Uterus (tissue), 2 donors: Measurements from ENCODE around the gene UXT.

Experiments used
- POLR2A ChIP-seq, 2 donors: fragments of 450-650 bp; IDR thresholded peaks; one replicate each; pipeline ENCODE4 v1.6.1; 2016; ENCODE audit warnings: antibody characterized with exemption in 2 of 2, mild to moderate bottlenecking in 1 of 2, moderate library complexity in 1 of 2
- TF ChIP-seq, protein P1 (sequence below), 4 experiments: fragments of 200-600 bp in 2 of 4; fragments of 450-650 bp in 2 of 4; sonication (generic) in 2 of 4; IDR thresholded peaks; one replicate each; pipeline ENCODE4 v1.5.1; 2016 to 2019; ENCODE audit warnings: antibody characterized with exemption in 4 of 4, mild to moderate bottlenecking in 2 of 4, moderate library complexity in 1 of 4

DNA sequence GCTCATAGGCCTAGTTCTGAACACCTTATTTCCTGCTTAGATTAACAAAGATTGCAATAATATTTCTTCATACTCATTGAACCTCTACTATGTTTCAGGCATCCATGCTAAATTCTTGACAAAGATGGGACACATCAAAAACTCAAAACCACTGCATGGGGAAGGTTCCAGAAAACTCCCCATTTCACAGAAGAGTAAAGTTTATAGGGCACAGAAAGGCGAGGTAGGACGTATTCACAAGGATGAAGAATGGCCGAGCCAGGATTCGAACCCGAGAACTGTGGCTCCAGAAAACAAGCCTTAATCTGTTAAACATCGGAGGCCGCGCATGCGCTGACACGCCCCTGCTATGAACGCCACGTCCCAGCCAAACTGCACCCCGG is 688 bp downstream of the UXT start:
- TF ChIP-seq POLR2A (IDR thresholded peaks at IDR 0.05), result no peak
- TF ChIP-seq, protein P1, sequence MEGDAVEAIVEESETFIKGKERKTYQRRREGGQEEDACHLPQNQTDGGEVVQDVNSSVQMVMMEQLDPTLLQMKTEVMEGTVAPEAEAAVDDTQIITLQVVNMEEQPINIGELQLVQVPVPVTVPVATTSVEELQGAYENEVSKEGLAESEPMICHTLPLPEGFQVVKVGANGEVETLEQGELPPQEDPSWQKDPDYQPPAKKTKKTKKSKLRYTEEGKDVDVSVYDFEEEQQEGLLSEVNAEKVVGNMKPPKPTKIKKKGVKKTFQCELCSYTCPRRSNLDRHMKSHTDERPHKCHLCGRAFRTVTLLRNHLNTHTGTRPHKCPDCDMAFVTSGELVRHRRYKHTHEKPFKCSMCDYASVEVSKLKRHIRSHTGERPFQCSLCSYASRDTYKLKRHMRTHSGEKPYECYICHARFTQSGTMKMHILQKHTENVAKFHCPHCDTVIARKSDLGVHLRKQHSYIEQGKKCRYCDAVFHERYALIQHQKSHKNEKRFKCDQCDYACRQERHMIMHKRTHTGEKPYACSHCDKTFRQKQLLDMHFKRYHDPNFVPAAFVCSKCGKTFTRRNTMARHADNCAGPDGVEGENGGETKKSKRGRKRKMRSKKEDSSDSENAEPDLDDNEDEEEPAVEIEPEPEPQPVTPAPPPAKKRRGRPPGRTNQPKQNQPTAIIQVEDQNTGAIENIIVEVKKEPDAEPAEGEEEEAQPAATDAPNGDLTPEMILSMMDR (IDR thresholded peaks at IDR 0.05), result no peak
